ENCODE data around the gene MMP2.

MMP2 gene

DNA sequence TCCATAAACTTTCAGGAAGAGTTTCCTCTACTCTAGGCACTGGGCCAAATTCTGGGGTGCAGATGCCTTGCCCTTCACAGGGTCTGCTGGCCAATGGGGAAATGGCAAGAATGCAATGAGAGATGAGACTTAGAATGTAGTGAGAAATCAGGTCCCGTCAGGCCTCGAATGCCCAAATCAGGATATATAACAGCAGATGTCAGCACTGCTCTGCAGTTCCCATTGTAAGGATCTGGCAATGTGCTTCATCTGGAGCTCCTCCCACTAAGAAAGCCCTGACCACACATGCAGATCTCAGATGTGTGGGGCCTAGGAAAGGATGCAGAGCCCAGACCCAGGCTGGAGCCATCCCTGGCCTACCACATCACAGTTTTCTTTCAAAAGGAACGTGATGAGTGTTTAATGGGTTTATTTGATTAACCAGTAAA, 16.0 kb downstream of the MMP2 start:
- DNase-seq (ENCODE audit: low read depth in 2 of 2): no peak

GRCh38 chr16:55495616-55496289, 16.8 kb downstream of the MMP2 start:
- DNase-seq (ENCODE audit: low read depth in 2 of 2): no peak

DNA sequence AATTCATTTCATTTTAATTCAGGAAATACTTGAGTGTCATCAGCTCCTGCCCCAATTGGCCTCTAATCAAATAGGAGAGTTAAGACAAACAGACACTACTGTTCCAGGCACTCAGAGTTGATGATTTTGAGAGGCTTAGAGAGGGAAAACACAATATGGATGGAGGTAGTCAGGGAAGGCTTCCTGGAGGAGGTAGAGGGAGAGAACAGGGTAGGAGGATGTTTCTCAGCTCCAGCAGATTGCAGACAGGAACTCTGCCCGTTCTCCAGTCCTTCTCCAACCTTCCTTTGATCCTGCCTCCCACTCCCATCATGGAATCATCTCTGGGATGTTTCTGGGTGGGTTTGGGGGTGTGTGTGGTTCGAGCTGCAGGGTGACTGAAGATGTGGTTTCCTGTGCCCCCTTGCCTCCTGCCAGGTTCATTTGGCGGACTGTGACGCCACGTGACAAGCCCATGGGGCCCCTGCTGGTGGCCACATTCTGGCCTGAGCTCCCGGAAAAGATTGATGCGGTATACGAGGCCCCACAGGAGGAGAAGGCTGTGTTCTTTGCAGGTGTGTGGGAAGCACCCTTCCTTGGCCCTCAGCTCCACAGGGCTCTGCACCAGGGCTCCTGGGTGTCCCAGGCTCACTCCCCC, 17.6 kb downstream of the MMP2 start:
- no peak for DNase-seq (ENCODE audit: low read depth in 2 of 2)

- DNase-seq (ENCODE audit: low read depth in 2 of 2): no peak
Observed at GRCh38 chr16:55497558-55497957, 18.6 kb downstream of the MMP2 start.

GRCh38 chr16:55498101-55498500, 19.1 kb downstream of the MMP2 start:
- no peak for DNase-seq (ENCODE audit: low read depth in 2 of 2)

DNA sequence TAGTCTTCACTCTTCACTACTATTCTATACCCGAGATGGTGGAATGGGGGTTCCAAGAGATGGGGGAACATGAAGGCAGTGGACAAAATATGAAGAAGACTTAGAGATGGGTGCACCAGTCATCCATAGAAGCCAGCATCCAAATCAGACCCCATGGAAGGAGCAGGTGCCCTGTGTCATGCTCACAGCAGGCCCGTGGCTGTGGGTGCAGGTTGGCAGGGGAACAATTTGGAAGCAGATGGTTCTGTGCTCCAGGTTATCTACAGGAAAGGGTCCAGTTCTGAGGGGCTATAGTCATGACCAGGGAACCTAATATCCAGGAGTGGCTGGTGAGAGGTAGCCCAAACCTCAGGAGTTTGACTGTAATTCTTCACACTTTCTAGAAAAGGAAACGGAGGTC, 20.3 kb downstream of the MMP2 start:
- DNase-seq (ENCODE audit: low read depth in 2 of 2): no peak

DNA sequence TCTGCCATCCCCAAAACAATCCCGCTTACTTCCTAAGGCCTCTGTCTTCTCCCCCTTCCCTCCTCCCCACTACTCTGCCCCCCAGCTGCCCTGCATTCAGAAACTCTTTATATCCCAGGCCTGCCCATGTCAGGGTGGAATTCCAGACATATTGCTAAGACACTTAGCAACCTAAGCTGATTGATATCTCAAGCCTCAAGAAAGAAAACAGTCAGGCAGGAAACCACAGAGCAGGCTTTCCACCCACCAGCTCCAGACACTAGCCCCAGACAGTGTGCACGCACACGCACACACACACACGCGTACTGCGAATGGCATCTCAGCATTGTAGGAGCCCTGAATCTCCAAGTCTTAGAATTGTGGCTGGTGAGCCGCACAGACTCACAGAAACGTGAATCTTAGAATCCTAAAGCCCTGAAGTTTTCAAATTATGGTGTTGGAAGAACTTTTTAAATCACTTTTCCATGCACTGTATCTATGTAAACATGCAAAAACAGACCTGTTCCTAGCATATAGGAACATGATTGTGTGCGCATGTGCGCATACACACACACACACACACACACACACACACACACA, 21.0 kb downstream of the MMP2 start:
- DNase-seq (ENCODE audit: low read depth in 2 of 2): peak in 1 of 2 donors; percentile 10

GRCh38 chr16:55500530-55501011, 21.6 kb downstream of the MMP2 start:
- no peak for DNase-seq (ENCODE audit: low read depth in 2 of 2)

DNA sequence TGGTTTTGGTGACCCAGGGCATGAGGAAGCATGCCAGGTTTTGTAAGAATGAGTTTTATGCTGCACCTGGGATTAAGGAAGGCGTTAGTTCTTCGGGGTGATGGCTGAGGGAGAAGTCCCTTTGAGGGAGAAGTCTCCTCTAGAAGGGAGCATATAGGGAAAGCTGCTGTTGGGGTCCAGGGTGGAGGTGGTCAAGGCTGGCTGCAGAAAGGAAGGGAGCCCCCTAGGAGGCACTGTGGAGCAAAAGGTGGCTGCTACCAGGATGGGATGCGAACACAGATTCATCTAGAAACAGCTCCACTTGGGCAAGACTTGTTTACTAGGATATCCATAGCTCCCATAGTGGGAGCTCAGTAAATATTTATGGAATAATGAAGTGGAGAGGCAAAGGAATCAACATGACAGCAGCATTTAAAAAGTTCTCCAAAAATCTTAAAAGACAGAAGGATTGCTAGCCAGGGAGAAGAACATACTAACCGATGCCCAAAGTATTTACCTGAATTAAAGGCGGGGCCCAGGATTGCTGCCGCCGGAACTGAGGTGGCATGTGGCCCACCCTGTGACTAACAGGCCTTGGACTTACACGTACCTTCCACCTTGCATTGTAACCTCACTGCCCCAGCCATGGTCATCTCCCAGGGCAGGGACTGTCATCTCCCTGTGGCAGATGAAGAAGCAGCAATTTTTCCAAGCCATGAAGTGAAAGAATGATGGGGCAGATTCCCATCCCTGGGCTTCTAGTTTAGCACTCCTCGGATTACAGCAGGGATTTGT, 22.7 kb downstream of the MMP2 start:
- no peak for DNase-seq (ENCODE audit: low read depth in 2 of 2)

DNA sequence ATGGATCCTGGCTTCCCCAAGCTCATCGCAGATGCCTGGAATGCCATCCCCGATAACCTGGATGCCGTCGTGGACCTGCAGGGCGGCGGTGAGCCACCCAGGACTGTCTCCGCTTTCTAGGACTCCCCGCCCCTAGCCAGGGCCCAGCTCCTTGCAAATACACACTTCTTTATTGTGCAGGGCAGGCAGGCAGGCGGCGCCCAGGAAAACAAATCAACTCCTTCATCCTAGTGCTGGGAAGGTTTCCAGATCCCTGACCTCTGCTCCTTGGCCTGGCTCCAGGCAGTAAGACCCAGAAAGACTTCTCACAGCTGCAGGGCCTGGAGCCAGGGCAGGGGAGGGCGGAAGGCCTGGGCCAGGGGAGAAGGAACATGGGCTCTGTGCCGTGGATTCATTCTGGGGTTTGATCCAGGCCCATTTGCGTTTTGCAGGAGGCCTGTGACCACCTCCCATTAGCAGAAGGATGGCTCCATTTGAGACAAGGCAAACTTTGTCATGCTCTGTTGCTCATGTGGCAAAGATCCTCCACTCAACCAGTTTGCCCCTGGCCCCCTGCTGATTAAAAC, 23.9 kb downstream of the MMP2 start:
- no peak for DNase-seq (ENCODE audit: low read depth in 2 of 2)

- no peak for DNase-seq (ENCODE audit: low read depth in 2 of 2)
Observed at GRCh38 chr16:55503726-55504550, 24.9 kb downstream of the MMP2 start.

DNA sequence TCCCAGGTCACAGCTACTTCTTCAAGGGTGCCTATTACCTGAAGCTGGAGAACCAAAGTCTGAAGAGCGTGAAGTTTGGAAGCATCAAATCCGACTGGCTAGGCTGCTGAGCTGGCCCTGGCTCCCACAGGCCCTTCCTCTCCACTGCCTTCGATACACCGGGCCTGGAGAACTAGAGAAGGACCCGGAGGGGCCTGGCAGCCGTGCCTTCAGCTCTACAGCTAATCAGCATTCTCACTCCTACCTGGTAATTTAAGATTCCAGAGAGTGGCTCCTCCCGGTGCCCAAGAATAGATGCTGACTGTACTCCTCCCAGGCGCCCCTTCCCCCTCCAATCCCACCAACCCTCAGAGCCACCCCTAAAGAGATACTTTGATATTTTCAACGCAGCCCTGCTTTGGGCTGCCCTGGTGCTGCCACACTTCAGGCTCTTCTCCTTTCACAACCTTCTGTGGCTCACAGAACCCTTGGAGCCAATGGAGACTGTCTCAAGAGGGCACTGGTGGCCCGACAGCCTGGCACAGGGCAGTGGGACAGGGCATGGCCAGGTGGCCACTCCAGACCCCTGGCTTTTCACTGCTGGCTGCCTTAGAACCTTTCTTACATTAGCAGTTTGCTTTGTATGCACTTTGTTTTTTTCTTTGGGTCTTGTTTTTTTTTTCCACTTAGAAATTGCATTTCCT, 26.5 kb downstream of the MMP2 start:
- no peak for DNase-seq (ENCODE audit: low read depth in 2 of 2)

DNA sequence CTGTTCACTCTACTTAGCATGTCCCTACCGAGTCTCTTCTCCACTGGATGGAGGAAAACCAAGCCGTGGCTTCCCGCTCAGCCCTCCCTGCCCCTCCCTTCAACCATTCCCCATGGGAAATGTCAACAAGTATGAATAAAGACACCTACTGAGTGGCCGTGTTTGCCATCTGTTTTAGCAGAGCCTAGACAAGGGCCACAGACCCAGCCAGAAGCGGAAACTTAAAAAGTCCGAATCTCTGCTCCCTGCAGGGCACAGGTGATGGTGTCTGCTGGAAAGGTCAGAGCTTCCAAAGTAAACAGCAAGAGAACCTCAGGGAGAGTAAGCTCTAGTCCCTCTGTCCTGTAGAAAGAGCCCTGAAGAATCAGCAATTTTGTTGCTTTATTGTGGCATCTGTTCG, 27.1 kb downstream of the MMP2 start:
- no peak for DNase-seq (ENCODE audit: low read depth in 2 of 2)

DNA sequence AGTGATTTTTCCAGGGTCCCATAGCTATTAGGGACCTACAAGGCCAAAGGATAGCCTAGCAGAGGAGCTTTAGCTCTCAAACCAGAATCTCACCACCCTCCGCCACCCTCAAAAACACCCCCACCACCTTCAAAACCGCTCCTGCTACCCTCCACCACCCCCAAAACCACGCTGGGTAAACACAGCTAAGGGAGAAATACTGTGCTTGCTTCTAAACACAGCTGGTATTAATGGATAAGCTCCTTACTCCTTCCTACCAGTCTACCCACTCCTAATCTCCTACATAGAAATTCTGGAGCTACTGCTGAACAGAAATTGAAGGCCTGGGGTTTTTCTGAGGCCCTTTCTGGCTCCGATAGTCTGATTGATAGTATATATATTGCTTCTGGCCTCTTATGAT, 27.7 kb downstream of the MMP2 start:
- no peak for DNase-seq (ENCODE audit: low read depth in 2 of 2)

DNA sequence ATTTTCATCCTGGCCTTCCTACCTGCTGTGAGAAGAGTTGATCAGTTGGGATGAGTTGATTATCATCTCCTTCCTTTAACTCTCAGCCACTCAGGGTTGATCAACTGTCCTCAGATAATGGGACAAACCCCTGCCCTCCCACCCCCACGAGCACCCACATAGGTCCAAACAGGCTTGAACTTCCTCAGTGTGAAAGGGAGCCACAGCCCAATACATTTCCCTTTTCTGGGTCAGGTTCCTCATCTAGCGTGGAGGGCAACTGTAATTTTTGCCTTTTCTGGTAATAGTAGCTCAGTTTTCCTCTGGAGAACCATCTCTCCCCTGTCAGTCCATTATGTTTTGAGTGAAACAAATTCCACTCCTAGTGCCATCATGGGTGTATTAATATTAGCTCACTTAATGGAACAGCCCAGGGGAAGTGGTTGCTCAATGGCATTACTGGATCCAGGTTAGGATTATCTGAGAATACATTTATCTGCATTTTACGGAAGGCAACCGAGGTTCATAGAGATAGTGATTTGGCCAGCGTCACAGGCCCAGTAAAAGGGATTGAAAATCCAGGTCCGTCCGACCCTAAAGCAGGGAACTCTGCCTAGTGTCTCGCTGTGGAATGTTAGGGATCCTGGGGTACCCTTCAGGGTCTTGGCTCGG, 29.4 kb downstream of the MMP2 start:
- no peak for DNase-seq (ENCODE audit: low read depth in 2 of 2)

DNA sequence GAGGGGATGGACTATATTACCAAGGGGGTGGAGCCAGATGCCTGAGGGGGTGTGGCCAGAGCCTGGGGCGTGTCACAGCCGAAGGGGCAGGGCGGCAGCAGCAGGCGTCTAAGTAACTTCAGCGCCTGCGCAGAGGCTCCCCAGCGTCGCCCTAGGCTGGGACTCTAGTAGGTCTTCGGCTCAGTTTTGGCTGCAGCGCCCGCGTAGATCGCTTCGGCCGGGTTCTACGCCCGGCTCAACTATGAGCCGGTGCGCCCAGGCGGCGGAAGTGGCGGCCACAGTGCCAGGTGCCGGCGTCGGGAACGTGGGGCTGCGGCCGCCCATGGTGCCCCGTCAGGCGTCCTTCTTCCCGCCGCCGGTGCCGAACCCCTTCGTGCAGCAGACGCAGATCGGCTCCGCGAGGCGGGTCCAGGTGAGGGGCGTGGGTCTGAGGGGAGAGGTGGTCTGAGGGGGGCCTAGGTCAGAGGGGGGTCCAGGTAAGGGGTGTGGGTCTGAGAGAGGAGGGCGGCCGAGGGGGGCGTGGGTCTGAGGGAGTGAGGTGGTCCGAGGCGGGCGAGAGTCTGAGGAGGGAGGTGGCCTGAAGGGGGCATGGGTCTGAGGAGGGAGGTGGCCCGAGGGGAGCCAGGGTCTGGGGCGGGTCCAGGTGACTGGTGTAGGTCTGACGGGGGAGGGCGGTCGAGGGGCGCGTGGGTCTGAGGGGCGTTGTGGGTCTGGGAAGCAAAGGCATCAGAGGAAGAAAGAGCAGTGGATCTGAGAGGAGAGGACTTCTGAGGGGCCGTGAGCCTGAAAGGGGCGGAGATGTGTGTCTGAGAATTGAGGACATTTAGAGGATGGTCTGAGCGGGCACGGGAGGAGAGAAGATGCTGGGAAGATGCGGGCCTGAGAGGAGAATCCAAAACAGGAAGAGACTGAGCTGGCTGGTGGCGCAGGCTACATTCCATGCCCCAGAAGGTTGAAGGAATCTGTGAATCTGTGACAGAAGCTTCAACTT, 30.2 kb downstream of the MMP2 start, which contains the start of gene LPCAT2:
Gene LPCAT2, plus strand, starts transcription at position 132 of the 991 bp plus-strand sequence. Its CDS starts 110 bp downstream, at position 242.
- peak; percentile 34 to 55 for DNase-seq (ENCODE audit: low read depth in 2 of 2)

DNA sequence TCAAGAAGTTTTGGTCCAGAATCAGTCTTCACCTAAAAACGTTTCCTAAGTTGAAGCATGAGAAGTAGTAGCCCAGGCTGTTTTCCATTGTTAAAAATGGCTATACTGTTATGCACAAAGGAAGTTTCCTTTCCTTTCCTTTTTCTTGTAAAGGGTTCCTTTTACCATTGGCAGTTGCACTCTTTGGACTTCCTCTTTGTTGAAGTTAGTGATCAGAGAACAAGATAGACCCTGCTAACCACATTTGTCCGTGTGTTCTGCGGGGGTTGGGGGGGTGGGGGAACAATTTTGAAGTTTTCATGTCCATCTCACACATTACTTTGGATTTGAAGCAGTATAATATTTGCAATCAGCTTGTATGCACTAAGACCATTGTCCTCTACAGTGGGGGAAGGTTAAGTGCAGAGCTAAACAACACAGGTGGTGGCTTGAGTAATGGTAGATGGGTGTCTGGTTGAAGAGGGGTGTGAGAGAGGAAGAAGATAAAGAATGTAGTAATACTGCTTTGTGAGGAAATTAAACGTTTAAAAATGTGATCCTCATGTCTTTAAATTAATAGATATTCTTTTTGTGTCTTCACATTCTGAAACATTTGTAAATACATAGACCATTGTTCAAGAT, 31.3 kb downstream of the MMP2 start:
- no peak for DNase-seq (ENCODE audit: low read depth in 2 of 2)

GRCh38 chr16:55512941-55513340, 33.9 kb downstream of the MMP2 start:
- no peak for DNase-seq (ENCODE audit: low read depth in 2 of 2)

Data from stimulated activated CD4-positive, alpha-beta T cell treated with anti-CD3 and anti-CD28 coated beads, Interleukin-4, amount 100 ng/mL, for 48 hours (primary cell).